ENCODE measurements around the gene ISOC2. TPM values are rescaled to one million over a fixed set of nuclear protein-coding genes. Genes with fewer than 3 reads are reported as not detected.
"Not testable (repeated sequence)": the region's sequence is repeated elsewhere in the genome, so short reads cannot be mapped to it uniquely, and the experiment has no call there.

The ISOC2 gene
- total RNA-seq, 1 experiment from 2014 or later = 33.9 TPM

GRCh38 chr19:55461974-55462626 is 658 bp upstream of the ISOC2 start:
- DNase-seq (ENCODE audit: extremely low read depth, low read depth) = no peak

- DNase-seq (ENCODE audit: extremely low read depth, low read depth) = peak; percentile 45
These were observed 678 bp downstream of the ISOC2 start for GRCh38 chr19:55460670-55461258.

- no peak for DNase-seq (ENCODE audit: extremely low read depth, low read depth)
These were observed 1.3 kb downstream of the ISOC2 start for GRCh38 chr19:55459950-55460657.

- DNase-seq (ENCODE audit: extremely low read depth, low read depth) = no peak
These were observed 1.9 kb downstream of the ISOC2 start for GRCh38 chr19:55459551-55459949.

GRCh38 chr19:55457683-55458457 is 3.6 kb downstream of the ISOC2 start:
- DNase-seq (ENCODE audit: extremely low read depth, low read depth) = no peak

- no peak for DNase-seq (ENCODE audit: extremely low read depth, low read depth)
These were observed 5.1 kb downstream of the ISOC2 start for GRCh38 chr19:55456347-55456746.

GRCh38 chr19:55455576-55456235 is 5.7 kb downstream of the ISOC2 start:
- no peak for DNase-seq (ENCODE audit: extremely low read depth, low read depth)

GRCh38 chr19:55454787-55455243 is 6.6 kb downstream of the ISOC2 start:
- peak; percentile 40 for DNase-seq (ENCODE audit: extremely low read depth, low read depth)

GRCh38 chr19:55453511-55454260 is 7.8 kb downstream of the ISOC2 start:
- DNase-seq (ENCODE audit: extremely low read depth, low read depth) = no peak

- peak; percentile 7 for DNase-seq (ENCODE audit: extremely low read depth, low read depth)
These were observed 8.6 kb downstream of the ISOC2 start for GRCh38 chr19:55452749-55453346.

GRCh38 chr19:55451965-55452748 is 9.3 kb downstream of the ISOC2 start:
- DNase-seq (ENCODE audit: extremely low read depth, low read depth) = no peak

GRCh38 chr19:55451163-55451964 is 10.1 kb downstream of the ISOC2 start:
- DNase-seq (ENCODE audit: extremely low read depth, low read depth) = no peak

GRCh38 chr19:55449469-55449868 is 12.0 kb downstream of the ISOC2 start:
- DNase-seq (ENCODE audit: extremely low read depth, low read depth) = no peak

- DNase-seq (ENCODE audit: extremely low read depth, low read depth) = not testable (repeated sequence)
These were observed 13.3 kb downstream of the ISOC2 start for GRCh38 chr19:55448175-55448490.

- DNase-seq (ENCODE audit: extremely low read depth, low read depth) = peak; percentile 30
These were observed 13.8 kb downstream of the ISOC2 start for GRCh38 chr19:55447421-55448174.

- DNase-seq (ENCODE audit: extremely low read depth, low read depth) = no peak
These were observed 15.4 kb downstream of the ISOC2 start for GRCh38 chr19:55446060-55446459.

- DNase-seq (ENCODE audit: extremely low read depth, low read depth) = no peak
These were observed 16.8 kb downstream of the ISOC2 start for GRCh38 chr19:55444646-55445045.

Measured in NCI-H460 (cell line).